ENCODE measurements around the gene FOXJ1. TPM values are rescaled to one million over a fixed set of nuclear protein-coding genes. Genes with fewer than 3 reads are reported as not detected.

Gene FOXJ1
- total RNA-seq, 1 donor from 2014 or later = 2.1 TPM

DNA sequence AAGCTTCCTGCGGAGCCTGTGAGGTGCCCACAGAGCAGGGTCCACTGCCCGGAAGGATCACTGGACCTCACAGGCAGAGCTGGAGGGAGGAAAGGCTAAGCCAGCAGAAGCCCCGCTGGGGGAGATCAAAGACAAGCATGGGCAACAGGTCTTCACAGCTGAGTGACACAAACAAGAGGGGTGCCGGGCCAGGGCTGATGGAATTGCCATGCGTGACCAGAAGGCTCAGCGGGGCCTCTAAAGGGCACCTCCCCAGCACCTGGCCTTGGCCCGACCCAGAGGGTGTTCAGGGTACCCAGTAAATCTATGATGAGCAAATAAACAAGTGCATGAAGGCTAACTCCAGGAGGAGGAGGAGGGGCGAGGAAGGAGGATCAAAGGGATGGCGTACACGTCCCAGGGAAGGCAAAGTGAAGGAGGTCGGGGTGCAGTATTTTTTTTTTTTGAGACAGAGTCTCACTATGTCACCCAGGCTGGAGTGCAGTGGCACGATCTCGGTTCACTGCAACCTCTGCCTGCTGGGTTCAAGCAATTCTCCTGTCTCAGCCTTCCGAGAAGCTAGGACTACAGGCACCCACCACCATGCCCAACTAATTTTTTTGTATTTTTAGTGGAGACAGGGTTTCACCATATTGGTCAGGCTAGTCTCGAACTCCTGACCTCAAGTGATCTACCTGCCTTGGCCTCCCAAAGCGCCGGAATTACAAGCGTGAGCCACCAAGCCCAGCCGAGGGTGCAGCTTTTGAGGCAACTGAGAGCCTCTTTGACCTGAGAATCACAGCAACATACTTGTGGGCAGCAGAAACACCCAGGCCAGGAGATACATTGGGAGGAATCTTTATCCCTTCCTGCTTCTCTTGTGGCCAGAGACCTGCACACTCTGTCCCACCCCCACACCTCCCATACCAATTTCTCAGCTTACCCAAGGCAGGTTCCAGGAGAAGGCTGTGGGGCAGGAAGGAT, 21.4 kb downstream of the FOXJ1 start:
- TF ChIP-seq CTCF (IDR thresholded peaks at IDR 0.05; ENCODE audit: unreplicated experiment) = no peak
- H3K9me3 Mint-ChIP-seq (ENCODE audit: unreplicated experiment) = no peaks in the 10 kb centered on the region
- H3K27ac Mint-ChIP-seq (ENCODE audit: unreplicated experiment) = no peak overlapping the region
- DNase-seq (ENCODE audit: low spot score) = no peak
- H3K36me3 Mint-ChIP-seq (ENCODE audit: low read depth, unreplicated experiment) = no peaks in the 10 kb centered on the region
- H3K4me3 Mint-ChIP-seq (ENCODE audit: unreplicated experiment) = no peak overlapping the region
- H3K4me1 Mint-ChIP-seq (ENCODE audit: unreplicated experiment) = peaks cover 16% of the 10 kb centered on the region
- peaks cover 9% of the 10 kb centered on the region for H3K27me3 Mint-ChIP-seq (ENCODE audit: unreplicated experiment)

- Mint-ChIP-seq H3K4me3 (ENCODE audit: unreplicated experiment) (no peak overlapping the region), H3K4me1 (ENCODE audit: unreplicated experiment) (no peaks in the 10 kb centered on the region), H3K36me3 (ENCODE audit: low read depth, unreplicated experiment) (no peaks in the 10 kb centered on the region), H3K9me3 (ENCODE audit: unreplicated experiment) (no peaks in the 10 kb centered on the region), H3K27me3 (ENCODE audit: unreplicated experiment) (peaks cover 3% of the 10 kb centered on the region), H3K27ac (ENCODE audit: unreplicated experiment) (no peak overlapping the region)
- no peak for TF ChIP-seq CTCF (IDR thresholded peaks at IDR 0.05; ENCODE audit: unreplicated experiment)
- no peak for DNase-seq (ENCODE audit: low spot score)
Measured at GRCh38 chr17:76115138-76115754, 25.8 kb downstream of the FOXJ1 start.

GRCh38 chr17:76111956-76112355, 29.1 kb downstream of the FOXJ1 start:
- Mint-ChIP-seq H3K9me3 (ENCODE audit: unreplicated experiment) (no peaks in the 10 kb centered on the region), H3K27ac (ENCODE audit: unreplicated experiment) (no peak overlapping the region), H3K27me3 (ENCODE audit: unreplicated experiment) (peaks cover 1% of the 10 kb centered on the region)

GRCh38 chr17:76107509-76107908, 33.5 kb downstream of the FOXJ1 start:
- no peak for DNase-seq (ENCODE audit: low spot score)
- peaks cover 4% of the 10 kb centered on the region for H3K36me3 Mint-ChIP-seq (ENCODE audit: low read depth, unreplicated experiment)
- H3K9me3 Mint-ChIP-seq (ENCODE audit: unreplicated experiment) = no peaks in the 10 kb centered on the region
- no peak for TF ChIP-seq CTCF (IDR thresholded peaks at IDR 0.05; ENCODE audit: unreplicated experiment)
- H3K27me3 Mint-ChIP-seq (ENCODE audit: unreplicated experiment) = peaks cover 4% of the 10 kb centered on the region
- no peak overlapping the region for H3K27ac Mint-ChIP-seq (ENCODE audit: unreplicated experiment)
- H3K4me3 Mint-ChIP-seq (ENCODE audit: unreplicated experiment) = no peak overlapping the region
- H3K4me1 Mint-ChIP-seq (ENCODE audit: unreplicated experiment) = peaks cover 10% of the 10 kb centered on the region

More at GRCh38 chr17:76111956-76112355, 29.1 kb downstream of the FOXJ1 start:
- no peak for TF ChIP-seq CTCF (IDR thresholded peaks at IDR 0.05; ENCODE audit: unreplicated experiment)
- Mint-ChIP-seq H3K36me3 (ENCODE audit: low read depth, unreplicated experiment) (no peaks in the 10 kb centered on the region), H3K4me1 (ENCODE audit: unreplicated experiment) (no peaks in the 10 kb centered on the region), H3K4me3 (ENCODE audit: unreplicated experiment) (no peak overlapping the region)
- DNase-seq (ENCODE audit: low spot score) = no peak

- Mint-ChIP-seq H3K4me1 (ENCODE audit: unreplicated experiment) (peaks cover 10% of the 10 kb centered on the region), H3K27me3 (ENCODE audit: unreplicated experiment) (peaks cover 4% of the 10 kb centered on the region), H3K4me3 (ENCODE audit: unreplicated experiment) (no peak overlapping the region), H3K27ac (ENCODE audit: unreplicated experiment) (no peak overlapping the region), H3K9me3 (ENCODE audit: unreplicated experiment) (no peaks in the 10 kb centered on the region), H3K36me3 (ENCODE audit: low read depth, unreplicated experiment) (peaks cover 5% of the 10 kb centered on the region)
- DNase-seq (ENCODE audit: low spot score) = no peak
- TF ChIP-seq CTCF (IDR thresholded peaks at IDR 0.05; ENCODE audit: unreplicated experiment) = no peak
Measured at GRCh38 chr17:76106703-76107102, 34.3 kb downstream of the FOXJ1 start.
